Right ventricle myocardium inferior (tissue), 1 donor: Measurements from ENCODE around the gene CCDC60. TPM values are rescaled to one million over a fixed set of nuclear protein-coding genes. Genes with fewer than 3 reads are reported as not detected.

Experiments
- ATAC-seq: fragments of 200-7000 bp; cut with Tn5 transposase; one replicate; pipeline ENCODE4 v1.9.1; 2020; ENCODE audit warnings: mild to moderate bottlenecking, moderate library complexity
- DNase-seq: peaks from one replicate; pipeline ENCODE4 v3.0.0; 2021; ENCODE audit errors: missing footprints
- intact Hi-C: fragments of 100-400 bp; cut with DNase I; formaldehyde crosslinking; loops from one replicate; pipeline ENCODE4 v1.11.0; 2022
- total RNA-seq: library from RNA; stranded (reverse); fragmentation: NEBNext Ultra II Directional; extraction: Animal tissue kit (Norgen Biotek cat#: 25700); gene quantifications from one replicate; pipeline ENCODE4 v1.2.1, GENCODE V29; 2021
- donor health status: DM: no; HTN: yes; CAD: no; lungs with severe emphysema.

CCDC60 gene
- total RNA-seq, 1 donor from 2014 or later = not detected

- no peak for DNase-seq
- intact Hi-C loops = no loop called here
- no peak for ATAC-seq
Measured at GRCh38 chr12:119565404-119565803, 230.9 kb downstream of the CCDC60 start.

GRCh38 chr12:119570771-119571170, 236.2 kb downstream of the CCDC60 start:
- DNase-seq (no peak), ATAC-seq (no peak)
- intact Hi-C loops = no loop called here

DNA sequence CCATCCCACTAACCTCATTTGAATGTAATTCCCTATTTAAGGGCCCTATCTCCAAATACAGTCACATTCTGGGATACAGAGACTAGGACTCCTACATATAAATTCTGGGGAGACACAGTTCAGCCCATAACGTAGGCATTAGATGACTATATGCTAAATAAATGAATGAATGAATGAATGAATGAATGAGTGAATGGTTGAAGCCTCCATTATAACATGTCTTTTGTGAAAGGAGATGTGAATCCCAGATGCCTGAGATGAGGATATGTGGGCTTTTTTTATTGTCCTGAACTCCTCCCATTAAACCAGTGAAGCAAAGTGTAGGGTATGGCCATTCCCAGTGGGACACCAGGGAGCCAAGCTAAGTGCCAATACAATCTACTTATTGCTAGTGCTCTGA, 238.6 kb downstream of the CCDC60 start:
- DNase-seq (no peak), ATAC-seq (no peak)
- intact Hi-C loops = no loop called here

GRCh38 chr12:119574255-119574654, 239.7 kb downstream of the CCDC60 start:
- intact Hi-C loops = no loop called here
- no peak for DNase-seq
- no peak for ATAC-seq

- intact Hi-C loops = no loop called here
- no peak for DNase-seq
Measured at GRCh38 chr12:119576118-119576810, 241.7 kb downstream of the CCDC60 start.

DNA sequence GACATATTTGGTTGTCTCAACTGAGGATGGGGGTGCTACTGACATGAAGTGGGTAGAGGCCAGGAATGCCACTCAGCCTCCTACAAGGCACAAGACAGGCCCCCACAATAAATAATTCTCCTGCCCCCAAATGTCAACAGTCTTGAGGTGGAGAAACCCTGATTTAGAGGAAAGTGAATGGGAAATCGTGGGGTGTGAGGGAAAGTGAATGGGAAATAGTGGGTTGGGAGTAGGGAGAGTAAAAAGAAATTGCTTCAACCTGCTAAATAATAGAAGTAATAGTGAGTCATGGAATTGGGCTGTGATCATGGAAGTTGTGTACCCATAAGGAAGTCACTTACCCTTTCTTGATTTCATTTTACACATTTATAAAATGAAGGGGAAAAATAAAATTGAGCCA, 242.4 kb downstream of the CCDC60 start:
- intact Hi-C loops = no loop called here
- ATAC-seq (no peak), DNase-seq (no peak)

More at GRCh38 chr12:119576118-119576810, 241.7 kb downstream of the CCDC60 start:
- no peak for ATAC-seq

GRCh38 chr12:119578112-119578511, 243.6 kb downstream of the CCDC60 start:
- no peak for ATAC-seq
- intact Hi-C loops = no loop called here
- no peak for DNase-seq

DNA sequence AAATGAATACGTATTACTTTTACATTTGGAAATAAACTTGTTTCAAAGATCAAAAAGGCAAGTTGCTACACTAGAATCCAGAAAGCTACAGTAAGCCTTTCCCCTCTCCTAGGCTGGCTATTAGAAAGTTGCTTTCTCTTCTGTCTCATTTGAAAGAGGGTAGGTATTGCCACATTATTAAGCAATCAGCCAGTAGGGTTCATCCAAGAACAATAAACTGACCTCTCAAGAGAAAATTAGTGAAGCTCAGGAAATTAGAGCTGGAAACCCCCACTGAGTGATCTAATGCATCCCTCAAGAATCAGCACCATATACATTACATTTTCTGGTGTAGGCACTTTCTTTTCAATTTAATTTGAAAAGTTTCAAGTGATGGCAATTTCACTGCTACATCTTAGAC, 254.6 kb downstream of the CCDC60 start:
- intact Hi-C loops = no loop called here
- peak; percentile 20 for ATAC-seq
- no peak for DNase-seq

DNA sequence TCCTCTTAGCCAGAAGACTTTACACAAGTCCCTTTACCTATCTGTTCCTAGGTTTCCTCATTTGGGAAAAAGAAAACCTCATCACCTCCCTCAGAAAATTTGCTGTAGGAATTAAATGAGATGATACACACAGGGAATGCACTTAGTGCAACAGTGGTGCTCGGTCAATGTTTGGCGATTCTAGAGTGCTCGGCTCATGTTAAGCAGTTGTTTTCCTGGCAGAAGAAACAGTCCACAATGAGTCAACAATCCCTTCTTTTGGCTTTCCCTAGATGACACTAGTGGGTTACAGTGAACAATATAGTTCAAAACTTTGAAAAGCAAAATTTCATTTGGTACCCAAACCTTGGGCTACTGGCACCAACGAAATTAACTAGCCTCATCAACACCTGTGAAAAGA, 255.1 kb downstream of the CCDC60 start:
- DNase-seq (no peak), ATAC-seq (no peak)
- intact Hi-C loops = no loop called here

Other genes with a start within 250 kb of the CCDC60 start
- gene HSPB8, start 155.8 kb upstream of the CCDC60 start, total RNA-seq = 572 TPM